GM19043 (cell line): Measurements from ENCODE around the gene ETV7.
"Not testable (repeated sequence)": the region's sequence is repeated elsewhere in the genome, so short reads cannot be mapped to it uniquely, and the experiment has no call there.

Experiments used
- ATAC-seq: cut with Tn5 transposase; IDR thresholded peaks from one replicate; pipeline ENCODE4 v1.9.1; 2021; ENCODE audit warnings: low read depth; ENCODE audit not compliant: unreplicated experiment

Gene ETV7

GRCh38 chr6:36368421-36368820, 19.0 kb downstream of the ETV7 start:
- no peak for ATAC-seq

GRCh38 chr6:36367743-36368142, 19.7 kb downstream of the ETV7 start:
- no peak for ATAC-seq

- ATAC-seq = no peak
Observed at GRCh38 chr6:36364669-36365479, 22.6 kb downstream of the ETV7 start.

- not testable (repeated sequence) for ATAC-seq
Observed at GRCh38 chr6:36364061-36364635, 23.3 kb downstream of the ETV7 start.

- not testable (repeated sequence) for ATAC-seq
Observed at GRCh38 chr6:36363371-36363752, 24.1 kb downstream of the ETV7 start.

- no peak for ATAC-seq
Observed at GRCh38 chr6:36362551-36363370, 24.7 kb downstream of the ETV7 start.

- ATAC-seq = no peak
Observed at GRCh38 chr6:36361071-36361470, 26.4 kb downstream of the ETV7 start.

- ATAC-seq = no peak
Observed at GRCh38 chr6:36360241-36361054, 27.0 kb downstream of the ETV7 start.

GRCh38 chr6:36358226-36358915, 29.1 kb downstream of the ETV7 start:
- ATAC-seq = no peak

- ATAC-seq = no peak
Observed at GRCh38 chr6:36357872-36358225, 29.6 kb downstream of the ETV7 start.

- no peak for ATAC-seq
Observed at GRCh38 chr6:36355819-36356218, 31.6 kb downstream of the ETV7 start.

GRCh38 chr6:36353411-36353915, 34.0 kb downstream of the ETV7 start:
- no peak for ATAC-seq

- ATAC-seq = no peak
Observed at GRCh38 chr6:36352477-36353157, 34.9 kb downstream of the ETV7 start.

- no peak for ATAC-seq
Observed at GRCh38 chr6:36350681-36351571, 36.5 kb downstream of the ETV7 start.

GRCh38 chr6:36350082-36350481, 37.4 kb downstream of the ETV7 start:
- no peak for ATAC-seq

- ATAC-seq = no peak
Observed at GRCh38 chr6:36349240-36349639, 38.2 kb downstream of the ETV7 start.

GRCh38 chr6:36347621-36348020, 39.8 kb downstream of the ETV7 start:
- ATAC-seq = no peak

- no peak for ATAC-seq
Observed at GRCh38 chr6:36346486-36347273, 40.8 kb downstream of the ETV7 start.
